Suprapubic skin (tissue), 4 donors: ENCODE measurements around the gene HOXC6. TPM values are rescaled to one million over a fixed set of nuclear protein-coding genes. Genes with fewer than 3 reads are reported as not detected.

Source experiments
- DNase-seq, 2 donors: peaks; one replicate each; pipeline ENCODE4 v3.0.0-alpha.2; 2019; ENCODE audit warnings: low spot score in 2 of 2
- H3K27ac ChIP-seq: fragments of 200-600 bp; sonication (generic); one replicate; pipeline ENCODE4 v1.5.1; 2019
- H3K27me3 ChIP-seq: fragments of 200-600 bp; sonication (generic); one replicate; pipeline ENCODE4 v1.5.1; 2019
- H3K36me3 ChIP-seq: fragments of 200-600 bp; sonication (generic); one replicate; pipeline ENCODE4 v1.5.1; 2019
- H3K4me1 ChIP-seq: fragments of 200-600 bp; sonication (generic); one replicate; pipeline ENCODE4 v1.5.1; 2019
- H3K4me3 ChIP-seq: fragments of 200-600 bp; sonication (generic); one replicate; pipeline ENCODE4 v1.5.1; 2019; ENCODE audit warnings: mild to moderate bottlenecking
- H3K9me3 ChIP-seq: fragments of 200-600 bp; sonication (generic); one replicate; pipeline ENCODE4 v1.5.1; 2019
- EP300 ChIP-seq: sonication (generic); formaldehyde crosslinking; IDR thresholded peaks from one replicate; pipeline ENCODE4 v1.6.1; 2017; ENCODE audit warnings: antibody characterized with exemption
- POLR2A ChIP-seq, 2 donors: fragments of 450-650 bp; IDR thresholded peaks; one replicate each; pipeline ENCODE4 v1.6.1; 2017; ENCODE audit warnings: antibody characterized with exemption in 2 of 2, mild to moderate bottlenecking in 2 of 2, moderate library complexity in 2 of 2
- POLR2AphosphoS5 ChIP-seq, 3 donors: sonication (generic); formaldehyde crosslinking; IDR thresholded peaks; one replicate each; pipeline ENCODE4 v1.6.1; 2017; ENCODE audit warnings: antibody characterized with exemption in 3 of 3
- WGBS: methylation state at CpG from one replicate; pipeline ENCODE4 v1.1.5; 2018; 5-methylcytosine and 5-hydroxymethylcytosine counted together
- total RNA-seq, 4 donors: library from RNA; depleted of rRNA; stranded (reverse); fragments of >200 nt; gene quantifications; one replicate each; pipeline ENCODE4 v1.1.0, GENCODE V29; 2016
- TF ChIP-seq, protein P1 (sequence below), 2 donors: fragments of 200-600 bp in 1 of 2; fragments of 450-650 bp in 1 of 2; sonication (generic) in 1 of 2; IDR thresholded peaks; one replicate each; pipeline ENCODE4 v1.5.1; 2016 to 2019; ENCODE audit warnings: antibody characterized with exemption in 2 of 2, mild to moderate bottlenecking in 1 of 2, moderate library complexity in 1 of 2

The HOXC6 gene
- total RNA-seq, 4 donors from 2014 or later, result 0.98 to 6.2 (median 2.4) TPM

DNA sequence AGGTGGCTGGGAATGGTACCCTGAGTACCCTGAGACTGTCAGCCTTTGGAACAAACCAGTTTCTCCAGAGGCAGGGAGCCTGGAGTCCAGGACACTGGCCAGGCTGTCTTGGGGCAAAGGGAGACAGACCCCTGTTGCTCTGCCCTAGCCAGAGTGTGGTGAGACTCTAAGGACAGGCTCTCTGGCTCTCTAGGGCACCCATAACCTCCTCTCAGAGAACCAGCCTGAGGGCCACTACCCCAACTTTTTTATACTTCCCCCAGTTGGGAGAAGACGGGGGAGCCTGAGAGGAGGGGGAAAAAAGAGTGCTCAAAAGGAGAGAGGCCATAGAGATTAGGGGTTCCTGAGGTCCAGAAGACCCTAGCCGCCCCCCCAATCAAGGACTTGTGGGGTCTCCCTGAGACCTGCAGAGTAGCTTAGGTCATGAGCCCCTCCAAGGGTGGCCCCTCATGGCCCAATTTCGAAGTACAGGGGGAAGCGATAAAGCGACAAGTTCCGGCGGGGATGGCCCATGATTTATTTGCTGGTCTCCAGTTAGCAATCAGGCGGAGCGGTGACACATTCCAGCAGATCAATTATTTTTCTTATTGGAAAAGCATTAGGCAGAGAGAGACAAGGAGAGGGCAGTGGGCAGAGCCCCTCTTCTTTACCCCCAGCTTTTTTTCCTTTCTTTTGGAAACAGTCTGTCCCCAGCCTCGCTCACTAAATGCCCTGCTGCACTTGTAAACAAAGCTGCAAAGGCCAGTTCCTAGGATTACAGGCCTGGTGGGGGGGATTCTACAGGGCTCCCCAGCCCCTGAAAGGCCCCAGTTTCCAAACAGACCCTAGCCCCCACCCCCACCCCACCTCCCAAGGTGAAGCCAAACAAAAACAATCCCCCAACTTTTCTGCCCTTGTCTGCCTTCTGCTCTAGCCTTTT, 17.9 kb upstream of the HOXC6 start:
- DNase-seq, result no peak
- H3K27me3 ChIP-seq, result peaks cover 16% of the 10 kb centered on the region
- 58% methylated on average over 10 of the region's 10 CpGs for WGBS
- H3K27ac ChIP-seq, result peak overlapping the region; percentile 98
- peak overlapping the region; percentile 63 for H3K4me3 ChIP-seq
- no peak for TF ChIP-seq EP300
- TF ChIP-seq POLR2AphosphoS5 (IDR thresholded peaks at IDR 0.05), result no peak
- TF ChIP-seq, protein P1, sequence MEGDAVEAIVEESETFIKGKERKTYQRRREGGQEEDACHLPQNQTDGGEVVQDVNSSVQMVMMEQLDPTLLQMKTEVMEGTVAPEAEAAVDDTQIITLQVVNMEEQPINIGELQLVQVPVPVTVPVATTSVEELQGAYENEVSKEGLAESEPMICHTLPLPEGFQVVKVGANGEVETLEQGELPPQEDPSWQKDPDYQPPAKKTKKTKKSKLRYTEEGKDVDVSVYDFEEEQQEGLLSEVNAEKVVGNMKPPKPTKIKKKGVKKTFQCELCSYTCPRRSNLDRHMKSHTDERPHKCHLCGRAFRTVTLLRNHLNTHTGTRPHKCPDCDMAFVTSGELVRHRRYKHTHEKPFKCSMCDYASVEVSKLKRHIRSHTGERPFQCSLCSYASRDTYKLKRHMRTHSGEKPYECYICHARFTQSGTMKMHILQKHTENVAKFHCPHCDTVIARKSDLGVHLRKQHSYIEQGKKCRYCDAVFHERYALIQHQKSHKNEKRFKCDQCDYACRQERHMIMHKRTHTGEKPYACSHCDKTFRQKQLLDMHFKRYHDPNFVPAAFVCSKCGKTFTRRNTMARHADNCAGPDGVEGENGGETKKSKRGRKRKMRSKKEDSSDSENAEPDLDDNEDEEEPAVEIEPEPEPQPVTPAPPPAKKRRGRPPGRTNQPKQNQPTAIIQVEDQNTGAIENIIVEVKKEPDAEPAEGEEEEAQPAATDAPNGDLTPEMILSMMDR (IDR thresholded peaks at IDR 0.05), result no peak
- TF ChIP-seq POLR2A (IDR thresholded peaks at IDR 0.05), result no peak
- H3K36me3 ChIP-seq, result no peaks in the 10 kb centered on the region
- no peaks in the 10 kb centered on the region for H3K9me3 ChIP-seq
- H3K4me1 ChIP-seq, result peaks cover 81% of the 10 kb centered on the region

DNA sequence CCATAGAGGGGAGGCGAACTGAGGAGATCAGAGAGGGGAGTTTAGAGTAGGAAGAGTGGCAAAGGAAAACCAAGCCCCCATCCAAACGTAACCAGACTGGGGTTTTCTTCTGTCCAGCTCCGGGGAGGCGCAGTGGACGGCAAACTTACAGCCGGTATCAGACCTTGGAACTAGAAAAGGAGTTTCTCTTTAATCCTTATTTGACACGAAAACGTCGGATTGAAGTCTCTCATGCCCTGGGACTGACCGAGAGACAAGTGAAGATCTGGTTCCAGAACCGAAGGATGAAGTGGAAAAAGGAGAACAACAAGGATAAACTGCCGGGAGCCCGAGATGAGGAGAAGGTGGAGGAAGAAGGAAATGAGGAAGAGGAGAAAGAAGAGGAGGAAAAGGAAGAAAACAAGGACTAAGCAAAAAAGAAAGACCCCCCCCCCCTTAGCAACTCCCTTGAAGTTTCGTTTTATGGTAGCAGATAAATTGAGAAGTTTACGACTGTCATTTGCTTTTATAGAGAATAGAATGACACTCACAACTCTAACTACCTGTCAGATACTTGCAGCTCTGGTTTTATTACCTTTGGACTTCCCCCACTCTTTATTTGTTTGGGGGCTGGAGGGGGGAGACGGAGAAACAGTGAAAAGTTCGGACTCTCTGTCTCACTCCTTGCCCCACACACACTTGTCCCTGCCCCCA, 17.1 kb upstream of the HOXC6 start:
- WGBS, result 39% methylated on average over 17 of the region's 17 CpGs
- Histone ChIP-seq H3K4me3 (peak overlapping the region; percentile 63), H3K27me3 (peaks cover 12% of the 10 kb centered on the region), H3K9me3 (no peaks in the 10 kb centered on the region), H3K36me3 (no peaks in the 10 kb centered on the region), H3K27ac (peak overlapping the region; percentile 98), H3K4me1 (peaks cover 81% of the 10 kb centered on the region)
- TF ChIP-seq POLR2AphosphoS5 (IDR thresholded peaks at IDR 0.05) (no peak), EP300 (no peak)
- no peak for DNase-seq

DNA sequence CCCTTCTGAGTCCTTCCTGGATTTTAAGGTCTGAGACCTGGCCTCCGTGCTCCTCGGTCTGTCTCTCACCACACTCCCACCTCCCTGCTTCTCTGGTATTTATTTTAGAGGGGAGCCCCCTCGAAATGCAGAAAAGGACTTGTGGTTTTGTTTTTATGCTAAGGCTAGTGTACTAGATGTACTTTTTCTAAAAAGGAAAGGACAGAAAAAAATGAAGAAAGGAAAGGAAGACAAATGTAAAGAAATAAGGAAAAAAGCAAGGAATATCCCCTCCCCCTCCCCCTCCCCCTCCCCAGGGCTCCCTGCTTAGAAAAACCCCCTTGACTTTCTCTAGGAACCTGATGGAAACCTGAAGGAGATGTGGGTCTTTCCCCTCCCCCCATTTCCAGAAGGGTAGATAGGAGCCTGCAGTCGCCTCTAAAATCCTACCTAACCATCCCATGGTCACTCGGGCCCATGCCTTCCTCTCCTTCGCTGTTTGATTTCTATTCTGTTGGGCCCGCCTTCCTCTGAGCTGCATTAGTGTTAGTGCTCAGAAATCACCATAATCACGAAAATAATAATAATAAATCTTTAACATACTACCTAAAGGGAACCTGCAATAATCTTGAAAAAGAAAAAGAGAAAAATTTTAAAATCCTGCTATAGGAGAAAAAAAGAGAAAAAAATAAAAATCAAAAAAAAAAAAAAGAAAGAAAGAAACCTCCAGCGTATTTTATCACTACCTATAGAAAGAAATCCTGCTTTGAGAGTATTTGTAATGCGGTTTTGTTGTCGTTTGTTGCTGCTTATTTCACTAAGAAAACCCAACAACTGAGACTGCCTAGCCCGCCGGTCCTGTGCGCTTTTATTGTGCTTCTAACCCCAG, 16.3 kb upstream of the HOXC6 start:
- no peak for DNase-seq
- Histone ChIP-seq H3K27me3 (peaks cover 12% of the 10 kb centered on the region), H3K4me1 (peaks cover 79% of the 10 kb centered on the region), H3K36me3 (no peaks in the 10 kb centered on the region), H3K27ac (peak overlapping the region; percentile 98), H3K4me3 (peak overlapping the region; percentile 63), H3K9me3 (no peaks in the 10 kb centered on the region)
- WGBS, result 58% methylated on average over 14 of the region's 14 CpGs
- TF ChIP-seq EP300 (no peak), POLR2AphosphoS5 (IDR thresholded peaks at IDR 0.05) (no peak), POLR2A (IDR thresholded peaks at IDR 0.05) (no peak)
- TF ChIP-seq, protein P1 (IDR thresholded peaks at IDR 0.05), result no peak

DNA sequence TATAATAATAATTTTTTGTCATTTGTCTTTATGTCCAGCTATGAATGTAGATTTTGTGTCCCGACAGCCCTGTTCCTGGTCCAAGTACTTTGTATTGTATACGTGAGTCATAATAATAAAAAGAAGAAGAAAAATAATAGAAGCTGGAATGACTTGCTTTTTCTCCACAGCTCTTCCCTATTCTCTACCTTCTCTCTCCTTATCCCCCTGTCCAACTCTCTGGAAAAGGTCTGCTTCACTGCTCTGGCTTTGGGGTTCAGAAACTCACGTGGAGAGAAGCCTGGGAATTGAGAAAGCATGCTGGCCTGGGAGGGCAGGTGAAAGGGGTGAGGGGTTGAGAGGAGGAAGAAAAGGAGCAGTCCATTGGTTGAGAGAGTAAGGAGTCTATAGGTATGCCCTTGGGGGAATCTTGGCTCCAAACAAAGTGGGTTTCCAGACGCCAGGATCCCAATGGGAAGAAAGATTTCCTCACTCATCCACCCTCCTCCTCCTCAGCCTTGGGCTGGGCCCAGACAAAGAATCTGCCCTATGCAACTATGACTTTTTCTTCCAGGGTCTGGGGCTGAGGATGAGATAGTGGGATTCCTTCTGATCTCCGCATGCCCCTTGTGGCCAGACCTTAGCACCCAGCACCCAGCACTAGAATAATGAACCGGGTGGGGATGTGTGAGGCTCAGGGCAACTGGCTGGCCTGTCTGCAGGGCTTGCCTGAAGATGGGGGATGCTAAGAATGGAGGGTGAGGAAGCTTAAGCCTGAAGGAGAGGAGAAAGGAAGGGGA, 15.4 kb upstream of the HOXC6 start:
- WGBS, result 54% methylated on average over 6 of the region's 6 CpGs
- no peaks in the 10 kb centered on the region for H3K9me3 ChIP-seq
- no peak for TF ChIP-seq POLR2A (IDR thresholded peaks at IDR 0.05)
- TF ChIP-seq POLR2AphosphoS5 (IDR thresholded peaks at IDR 0.05), result no peak
- TF ChIP-seq, protein P1 (IDR thresholded peaks at IDR 0.05), result no peak
- TF ChIP-seq EP300, result no peak
- no peaks in the 10 kb centered on the region for H3K36me3 ChIP-seq
- peak overlapping the region; percentile 98 for H3K27ac ChIP-seq
- H3K4me1 ChIP-seq, result peaks cover 71% of the 10 kb centered on the region
- H3K27me3 ChIP-seq, result peaks cover 12% of the 10 kb centered on the region
- no peak for DNase-seq
- H3K4me3 ChIP-seq, result no peak overlapping the region
